SH-SY5Y (cell line): ENCODE data around the gene WDR37.

ENCODE experiments used
- GATA2 ChIP-seq: IDR thresholded peaks from 2 replicates; pipeline ENCODE4 v1.6.1; 2011; ENCODE audit warnings: mild to moderate bottlenecking, low read depth, low read length
- GATA3 ChIP-seq: IDR thresholded peaks from 2 replicates; pipeline ENCODE4 v1.6.1; 2011; ENCODE audit warnings: low read depth, mild to moderate bottlenecking, low read length, moderate library complexity

The WDR37 gene

GRCh38 chr10:1130226-1130625 is 74.0 kb downstream of the WDR37 start:
- TF ChIP-seq GATA3 (no peak), GATA2 (no peak)

GRCh38 chr10:1130995-1131790 is 75.0 kb downstream of the WDR37 start:
- no peak for TF ChIP-seq GATA3
- no peak for TF ChIP-seq GATA2

- no peak for TF ChIP-seq GATA2
- no peak for TF ChIP-seq GATA3
Observed at GRCh38 chr10:1132584-1132983, 76.4 kb downstream of the WDR37 start.

- no peak for TF ChIP-seq GATA2
- TF ChIP-seq GATA3 = no peak
Observed at GRCh38 chr10:1133495-1134045, 77.4 kb downstream of the WDR37 start.

GRCh38 chr10:1134156-1134555 is 78.0 kb downstream of the WDR37 start:
- TF ChIP-seq GATA3 (no peak), GATA2 (no peak)

GRCh38 chr10:1136268-1136667 is 80.1 kb downstream of the WDR37 start:
- TF ChIP-seq GATA2 (no peak), GATA3 (no peak)

GRCh38 chr10:1137499-1138163 is 81.4 kb downstream of the WDR37 start:
- TF ChIP-seq GATA3 (no peak), GATA2 (no peak)

GRCh38 chr10:1138529-1138928 is 82.3 kb downstream of the WDR37 start:
- TF ChIP-seq GATA2 (no peak), GATA3 (no peak)

GRCh38 chr10:1141261-1141660 is 85.1 kb downstream of the WDR37 start:
- no peak for TF ChIP-seq GATA3
- TF ChIP-seq GATA2 = no peak

GRCh38 chr10:1141701-1142100 is 85.5 kb downstream of the WDR37 start:
- TF ChIP-seq GATA3 (no peak), GATA2 (no peak)

- TF ChIP-seq GATA2 (no peak), GATA3 (no peak)
Observed at GRCh38 chr10:1142596-1142995, 86.4 kb downstream of the WDR37 start.

- TF ChIP-seq GATA2 (no peak), GATA3 (no peak)
Observed at GRCh38 chr10:1147810-1148209, 91.6 kb downstream of the WDR37 start.

- TF ChIP-seq GATA3 = no peak
- no peak for TF ChIP-seq GATA2
Observed at GRCh38 chr10:1148855-1149605, 92.8 kb downstream of the WDR37 start.
